NCI-H748 treated with DMSO at 0.1 percent for 48 hours (cell line): ENCODE results near the gene SLC16A14.

Experiments used
- DNase-seq: peaks from one replicate; lab custom pipeline; 2025; lab: John Stamatoyannopoulos, UW

SLC16A14 gene

DNA sequence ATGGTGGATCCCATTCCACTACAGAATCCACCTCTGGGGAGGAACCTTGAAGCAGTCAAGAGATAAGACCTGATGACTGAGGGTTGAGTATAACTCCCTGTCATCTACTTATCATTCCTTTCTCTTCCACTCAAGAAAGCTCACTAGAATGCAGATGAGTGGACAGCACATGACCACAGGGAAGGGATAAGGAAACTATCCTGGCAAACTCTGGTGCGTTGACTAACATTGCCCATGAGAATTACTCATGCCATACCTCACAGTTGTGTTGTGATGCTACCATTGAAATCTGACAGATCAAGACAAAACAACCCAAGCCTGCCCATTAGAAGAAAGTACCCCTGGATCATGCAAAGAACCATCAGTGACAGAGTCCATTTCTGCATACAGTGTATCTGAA is 26.5 kb downstream of the SLC16A14 start:
- no peak for DNase-seq

DNA sequence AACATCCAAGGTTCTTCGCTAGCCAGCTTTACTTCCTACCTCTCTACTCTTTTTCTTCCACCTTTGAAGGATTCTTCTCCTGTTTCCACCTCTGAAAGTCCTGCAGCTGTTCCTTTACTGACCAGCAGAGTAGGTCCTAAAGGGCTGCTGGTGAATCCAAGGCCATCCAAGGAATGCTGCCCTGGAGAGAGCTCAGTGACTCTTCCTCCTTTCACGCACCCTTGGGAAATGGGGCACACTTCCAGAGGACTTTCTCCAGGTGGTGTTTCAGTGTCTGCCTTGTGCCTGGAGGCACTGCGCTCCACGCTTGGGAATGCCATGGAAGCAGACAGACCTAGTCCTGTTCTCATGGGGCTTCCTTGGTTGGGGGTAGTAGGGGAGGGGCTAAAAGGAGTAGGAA is 45.4 kb downstream of the SLC16A14 start:
- DNase-seq: no peak

DNA sequence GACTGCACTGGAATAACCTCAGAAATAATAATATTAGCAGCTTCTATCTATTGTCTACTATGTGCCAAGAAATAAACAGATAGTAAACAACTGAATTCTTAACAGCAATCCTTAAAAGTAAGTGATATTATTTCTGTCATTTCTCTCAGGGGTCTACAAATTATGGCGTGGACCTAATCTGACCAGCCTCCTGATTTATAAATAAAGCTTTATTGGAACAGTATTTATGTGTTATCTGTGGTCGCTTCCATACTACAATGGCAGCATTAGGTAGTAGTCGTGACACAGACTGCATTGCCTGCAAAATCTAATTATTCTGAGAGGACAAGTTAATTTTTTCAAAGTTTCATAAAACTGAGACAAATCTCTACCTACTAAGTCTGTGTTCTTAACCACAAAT is 49.0 kb downstream of the SLC16A14 start:
- DNase-seq: no peak

DNA sequence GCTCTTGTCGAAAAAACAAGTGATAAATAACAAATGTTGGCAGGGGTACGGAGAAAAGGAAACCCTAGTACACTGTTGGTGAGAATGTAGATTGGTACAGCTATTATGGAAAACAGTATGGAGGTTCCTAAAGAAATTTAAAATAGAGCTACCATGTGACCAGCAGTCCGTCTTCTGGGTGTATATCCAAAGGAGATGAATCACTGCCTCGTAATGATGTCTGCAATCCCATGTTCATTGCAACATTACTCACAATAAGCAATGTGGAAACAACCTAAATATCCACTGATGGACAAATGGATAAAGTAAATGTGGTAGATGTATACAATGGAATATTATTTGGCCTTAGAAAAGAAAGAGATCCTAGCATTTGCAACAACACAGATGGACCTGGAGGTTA is 50.6 kb downstream of the SLC16A14 start:
- DNase-seq: no peak

DNA sequence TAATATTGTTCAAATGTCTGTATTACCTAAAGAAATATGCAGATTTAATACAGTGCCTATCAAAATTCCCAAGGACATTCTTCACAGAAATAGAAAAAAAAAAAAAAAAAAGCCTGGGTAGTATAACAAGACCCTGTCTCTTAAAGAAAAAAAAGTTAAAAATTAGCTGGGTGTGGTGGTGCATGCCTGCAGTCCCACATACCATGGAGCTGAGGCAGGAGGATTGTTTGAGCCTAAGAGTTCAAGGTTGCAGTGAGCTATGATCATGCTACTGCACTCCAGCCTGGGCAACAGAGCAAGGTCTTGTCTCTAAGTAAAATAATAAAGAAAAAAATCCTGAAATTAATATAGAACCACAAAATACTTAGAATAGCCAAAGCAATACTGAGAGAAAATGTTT is 51.9 kb downstream of the SLC16A14 start:
- no peak for DNase-seq

DNA sequence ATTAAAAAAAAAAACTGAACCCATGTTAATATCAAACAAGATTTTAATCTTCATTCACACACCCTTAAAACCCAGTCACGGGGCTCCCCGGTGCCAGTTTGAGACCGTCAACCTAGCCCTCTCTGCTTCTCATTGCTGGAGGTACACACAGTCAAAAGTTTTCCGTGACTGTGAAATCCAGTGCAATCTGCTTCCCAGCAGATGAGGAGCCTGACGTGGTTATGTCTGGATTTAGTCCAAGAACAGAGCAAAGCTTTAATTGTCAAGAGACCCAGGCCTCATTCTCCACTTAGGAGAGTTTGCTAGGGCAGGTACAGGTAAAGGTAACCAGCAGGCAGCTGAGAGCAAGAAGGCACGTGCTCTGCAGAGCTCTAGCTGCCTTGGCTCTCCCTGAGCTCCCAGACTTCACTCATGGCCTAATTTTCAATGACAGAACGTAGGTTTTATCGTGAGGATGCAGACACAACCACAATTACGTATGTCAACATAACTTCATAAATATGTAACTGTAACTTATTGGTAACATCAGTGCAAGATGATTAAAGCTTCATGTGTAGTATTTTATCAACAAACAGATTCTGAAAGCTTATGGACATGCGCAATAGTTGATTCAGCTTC is 56.3 kb downstream of the SLC16A14 start:
- DNase-seq: no peak

DNA sequence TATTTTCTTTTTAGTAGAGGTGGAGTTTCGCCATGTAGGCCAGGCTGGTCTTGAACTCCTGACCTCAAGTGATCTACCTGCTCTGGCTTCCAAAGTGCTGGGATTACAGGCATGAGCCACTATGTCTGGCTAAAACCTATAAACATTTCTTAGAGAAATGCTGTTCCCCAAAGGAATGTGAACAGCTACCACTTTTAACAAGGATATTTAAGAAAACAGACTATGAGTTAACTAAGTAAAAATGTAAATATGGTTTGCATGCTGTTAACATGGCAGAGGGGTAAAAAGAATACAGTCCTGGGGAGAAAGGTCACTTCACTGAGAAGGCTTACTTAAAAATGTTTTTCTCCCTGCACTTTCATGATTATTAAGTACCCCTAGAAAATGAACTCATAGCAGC is 57.1 kb downstream of the SLC16A14 start:
- no peak for DNase-seq

DNA sequence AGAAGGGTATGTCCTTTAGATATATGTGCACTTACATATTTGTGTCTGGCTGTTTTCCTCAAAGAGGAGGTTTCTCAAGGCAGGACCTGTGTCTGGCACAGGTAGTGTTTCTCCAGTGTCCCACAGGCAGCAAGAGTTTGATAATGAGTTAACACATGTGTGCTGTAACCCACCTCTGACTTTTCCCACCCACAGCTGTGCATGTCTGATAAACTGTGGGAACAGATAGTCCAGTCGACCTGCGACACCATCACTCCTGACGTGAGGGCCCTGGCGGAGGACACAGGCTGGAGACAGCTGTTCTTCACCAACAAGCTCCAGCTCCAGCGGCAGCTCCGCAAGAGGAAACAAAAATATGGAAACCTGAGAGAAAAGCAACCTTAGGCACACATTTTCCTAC is 58.2 kb downstream of the SLC16A14 start:
- DNase-seq: no peak

DNA sequence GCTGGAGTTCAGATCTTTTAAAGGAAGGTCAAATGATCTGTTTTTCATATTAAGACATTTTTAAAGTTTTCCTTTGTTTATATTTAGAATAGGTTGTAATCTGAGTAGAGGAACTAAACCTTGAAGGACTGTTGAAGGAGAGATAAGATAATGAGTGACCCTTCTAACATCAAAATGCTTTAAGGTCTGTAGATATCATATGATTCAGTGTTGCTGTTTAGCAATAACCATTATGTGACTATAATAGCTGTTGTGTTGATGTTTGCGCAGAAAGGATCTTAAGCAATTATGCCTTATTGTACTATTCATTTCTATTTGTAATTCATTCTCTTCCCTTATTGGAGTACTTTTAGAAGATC is 60.0 kb downstream of the SLC16A14 start:
- no peak for DNase-seq

DNA sequence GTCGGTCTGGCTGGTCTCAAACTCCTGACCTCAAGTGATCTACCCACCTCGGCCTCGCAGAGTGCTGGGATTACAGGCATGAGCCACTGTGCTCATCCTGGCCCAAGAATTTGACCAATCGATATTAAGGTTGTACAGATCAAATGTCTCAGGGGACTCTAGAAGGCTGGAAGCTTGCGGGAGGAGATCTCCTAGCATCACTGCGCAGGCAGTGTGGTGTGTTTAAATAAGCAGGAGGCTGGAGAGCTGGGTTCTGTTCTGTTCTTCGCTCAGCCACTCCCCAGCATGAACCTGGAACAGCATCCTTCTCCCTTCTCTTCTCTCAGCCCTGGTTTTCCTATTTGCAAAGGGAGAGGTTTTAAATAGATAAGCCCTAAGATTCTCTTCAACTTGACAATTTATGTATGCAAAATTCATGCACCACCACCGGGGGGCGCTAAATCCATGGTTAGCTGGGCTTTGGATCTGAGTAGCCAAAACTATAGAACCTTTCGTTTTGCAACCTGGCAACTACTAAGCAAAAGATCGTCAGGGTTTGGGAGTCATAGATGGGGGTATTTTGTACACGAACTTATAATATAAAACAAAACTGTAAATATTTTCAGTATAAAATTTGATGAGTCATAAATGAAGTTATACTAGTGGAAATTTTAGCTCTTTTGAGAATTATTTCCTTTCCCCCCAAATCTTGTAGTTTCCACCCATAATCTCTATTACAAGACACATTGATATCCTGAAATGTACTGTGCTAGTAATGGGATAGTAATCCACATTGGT is 60.6 kb downstream of the SLC16A14 start:
- DNase-seq: peak; percentile 58

DNA sequence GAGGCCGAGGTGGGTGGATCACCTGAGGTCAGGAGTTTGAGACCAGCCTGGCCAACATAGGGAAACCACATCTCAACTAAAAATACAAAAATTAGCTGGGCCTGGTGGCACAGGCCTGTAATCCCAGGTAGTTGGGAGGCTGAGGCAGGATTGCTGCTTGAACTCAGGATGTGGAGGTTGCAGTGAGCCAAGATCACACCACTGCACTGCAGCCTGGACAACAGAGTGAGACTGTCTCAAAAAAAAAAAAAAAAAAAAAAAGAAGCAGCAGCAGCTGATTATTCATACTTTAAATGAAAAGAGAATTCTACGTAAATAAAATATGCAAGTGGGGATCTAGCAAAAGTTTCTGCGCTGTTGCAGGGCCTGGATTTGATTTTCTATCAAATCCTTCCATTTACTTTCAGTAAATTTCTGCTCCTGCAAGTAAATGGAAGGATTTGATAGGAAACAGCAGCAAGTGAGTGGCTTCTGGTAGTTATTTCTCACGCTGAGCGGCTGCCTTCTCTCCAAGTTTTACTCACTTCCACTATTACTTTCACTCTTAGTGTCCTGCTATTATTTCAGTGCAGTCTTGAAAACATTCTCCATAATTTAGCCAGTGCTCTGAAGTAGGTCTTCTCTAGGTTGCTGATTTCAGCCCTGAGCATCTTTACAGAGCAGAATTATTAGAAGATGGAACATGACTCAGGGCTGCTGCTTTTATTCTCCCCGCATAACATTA is 68.4 kb downstream of the SLC16A14 start:
- no peak for DNase-seq

DNA sequence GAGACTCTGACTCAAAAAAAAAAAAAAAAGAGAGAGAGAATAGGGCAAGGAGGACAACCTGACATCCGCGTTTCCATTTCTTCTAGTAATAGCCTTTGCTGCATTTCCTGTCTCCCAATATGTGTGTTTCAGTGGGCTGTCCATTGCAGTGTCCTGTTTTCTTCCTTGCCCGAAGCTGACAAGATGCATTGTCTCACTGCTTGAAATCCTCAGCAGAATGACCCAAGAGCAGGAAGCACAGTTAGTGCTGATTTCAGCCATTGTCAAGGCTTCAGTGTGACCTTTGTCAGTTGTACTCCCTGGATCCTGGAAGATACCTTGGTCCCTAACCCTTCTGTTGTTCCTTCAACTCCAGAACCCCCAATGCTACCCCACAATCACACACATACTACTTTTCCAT is 71.2 kb downstream of the SLC16A14 start:
- DNase-seq: no peak

DNA sequence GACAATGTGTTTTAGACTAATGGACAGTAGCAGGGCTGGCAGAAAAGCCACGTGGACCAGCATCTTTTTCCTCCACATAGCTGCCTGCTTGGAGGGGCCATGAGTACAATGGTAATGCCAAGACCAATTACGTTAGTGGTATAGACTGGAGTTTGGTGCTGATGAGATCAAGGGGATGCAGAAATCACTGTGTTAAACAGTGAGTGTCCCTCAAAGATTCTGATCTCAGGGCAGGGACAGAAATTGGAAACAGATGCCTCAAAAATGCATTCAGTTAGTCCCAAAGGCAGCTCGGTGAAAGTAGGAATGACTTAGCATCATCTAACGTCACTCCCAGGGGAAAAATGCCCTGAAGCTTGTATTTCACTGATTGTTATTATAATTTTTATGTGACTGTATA is 72.4 kb downstream of the SLC16A14 start:
- no peak for DNase-seq

DNA sequence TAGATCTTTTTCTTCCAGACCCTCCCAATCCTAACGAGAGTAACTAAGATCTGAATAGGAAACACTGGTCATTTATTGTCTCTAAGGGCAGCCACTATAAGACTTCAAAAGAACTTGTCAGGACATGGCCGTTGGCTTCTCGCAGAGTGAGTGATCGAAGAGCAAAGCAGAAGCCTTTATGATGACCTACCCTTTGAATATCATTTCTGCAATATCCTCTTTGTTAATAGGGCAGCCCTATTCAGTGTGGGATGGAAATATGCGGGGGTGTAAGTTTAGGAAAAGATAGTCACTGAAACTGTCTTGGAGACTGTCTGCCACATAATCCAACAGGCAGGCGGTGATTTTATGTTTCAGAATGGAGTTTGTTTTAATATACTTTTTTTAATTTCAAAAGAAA is 75.5 kb downstream of the SLC16A14 start:
- no peak for DNase-seq
